ENCODE results near the gene OBP2A. TPM values are rescaled to one million over a fixed set of nuclear protein-coding genes. Genes with fewer than 3 reads are reported as not detected.

OBP2A gene
- total RNA-seq, 1 experiment from 2014 or later: not detected

DNA sequence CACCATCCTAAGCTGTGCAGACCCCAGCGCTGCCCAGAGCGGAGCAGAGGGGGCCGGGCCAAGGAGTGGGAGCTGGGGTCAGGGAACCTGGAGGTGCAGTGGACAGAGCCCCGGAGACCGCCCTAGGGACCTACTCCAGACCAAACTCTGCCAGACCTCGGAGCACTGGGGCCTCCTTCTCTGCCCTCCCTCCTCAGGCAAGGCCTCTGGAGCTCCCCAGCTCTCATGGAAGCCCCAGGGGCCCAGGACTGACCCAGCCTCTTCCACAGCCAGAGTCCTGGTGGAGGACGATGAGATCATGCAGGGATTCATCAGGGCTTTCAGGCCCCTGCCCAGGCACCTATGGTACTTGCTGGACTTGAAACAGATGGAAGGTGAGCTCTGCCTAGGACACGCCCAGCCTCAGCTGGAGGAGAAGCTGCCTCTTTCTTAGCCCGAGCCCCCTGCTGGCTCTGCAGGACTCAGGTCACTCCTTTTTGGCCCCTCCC is 19.3 kb downstream of the OBP2A start:
- Histone ChIP-seq H3K9ac (ENCODE audit: low read length) (no peak overlapping the region), H3K79me2 (ENCODE audit: insufficient read depth, low read length) (no peaks in the 10 kb centered on the region), H3K27me3 (ENCODE audit: insufficient read depth, low read length) (peaks cover 7% of the 10 kb centered on the region; the same call in 1 of the 2 replicates), H3K9me2 (ENCODE audit: insufficient read depth) (no peaks in the 10 kb centered on the region), H3K36me3 (ENCODE audit: control insufficient read depth in 1 of 2, insufficient read depth in 2 of 2, low read length in 2 of 2) (no peaks in the 10 kb centered on the region), H3K4me2 (ENCODE audit: low read length) (no peak overlapping the region), H2AFZ (ENCODE audit: low read depth, low read length, poor library complexity, severe bottlenecking) (no peak overlapping the region), H3K9me3 (ENCODE audit: control insufficient read depth in 1 of 2, insufficient read depth in 1 of 2, low read depth in 1 of 2, low read length in 2 of 2) (peaks cover 7% of the 10 kb centered on the region in 2 experiments; a peak in 2 of 4 replicates), H3K27ac (ENCODE audit: low read depth, low read length) (no peak overlapping the region), H3K4me3 (replicated peaks in 1 of 2; ENCODE audit: low read depth in 1 of 2, low read length in 2 of 2) (no peak overlapping the region), H4K20me1 (ENCODE audit: insufficient read depth) (no peaks in the 10 kb centered on the region), H3K4me1 (ENCODE audit: control insufficient read depth in 1 of 2, insufficient read depth in 2 of 2, low read length in 2 of 2) (no peaks in the 10 kb centered on the region)
- ChIA-PET CTCF (no interaction called here), POLR2A (no interaction called here), RAD21 (ENCODE audit: low non-redundant PET in 1 of 2, low total read pairs in 2 of 2, uncharacterized antibody in 2 of 2, unreplicated experiment in 2 of 2) (no interaction called here)
- no peak for DNase-seq (ENCODE audit: low read depth, low spot score)
- no peak for TF ChIP-seq ZFX (IDR thresholded peaks at IDR 0.05)
- TF ChIP-seq SP1 (IDR thresholded peaks at IDR 0.05; ENCODE audit: low read depth): no peak
- no peak for TF ChIP-seq ATF3 (IDR thresholded peaks at IDR 0.05)
- TF ChIP-seq ELF1 (IDR thresholded peaks at IDR 0.05; ENCODE audit: borderline replicate concordance, low read depth): no peak
- no peak for TF ChIP-seq EZH2phosphoT487 (IDR thresholded peaks at IDR 0.05; ENCODE audit: borderline replicate concordance)
- TF ChIP-seq EGR1 (IDR thresholded peaks at IDR 0.05; ENCODE audit: low read depth): no peak
- TF ChIP-seq TCF7L2 (IDR thresholded peaks at IDR 0.05; ENCODE audit: borderline replicate concordance, extremely low read depth, insufficient read depth, insufficient read length): no peak
- no peak for TF ChIP-seq REST (IDR thresholded peaks at IDR 0.05; ENCODE audit: low read depth)
- TF ChIP-seq EZH2 (IDR thresholded peaks at IDR 0.05): no peak
- TF ChIP-seq RAD21 (IDR thresholded peaks at IDR 0.05; ENCODE audit: low read depth): no peak
- no peak for TF ChIP-seq SIN3A (IDR thresholded peaks at IDR 0.05; ENCODE audit: low read depth)
- TF ChIP-seq SRF (IDR thresholded peaks at IDR 0.05; ENCODE audit: low read depth): no peak
- no peak for TF ChIP-seq POLR2AphosphoS5 (IDR thresholded peaks at IDR 0.05; ENCODE audit: low read depth, low read length)
- TF ChIP-seq, protein P1, sequence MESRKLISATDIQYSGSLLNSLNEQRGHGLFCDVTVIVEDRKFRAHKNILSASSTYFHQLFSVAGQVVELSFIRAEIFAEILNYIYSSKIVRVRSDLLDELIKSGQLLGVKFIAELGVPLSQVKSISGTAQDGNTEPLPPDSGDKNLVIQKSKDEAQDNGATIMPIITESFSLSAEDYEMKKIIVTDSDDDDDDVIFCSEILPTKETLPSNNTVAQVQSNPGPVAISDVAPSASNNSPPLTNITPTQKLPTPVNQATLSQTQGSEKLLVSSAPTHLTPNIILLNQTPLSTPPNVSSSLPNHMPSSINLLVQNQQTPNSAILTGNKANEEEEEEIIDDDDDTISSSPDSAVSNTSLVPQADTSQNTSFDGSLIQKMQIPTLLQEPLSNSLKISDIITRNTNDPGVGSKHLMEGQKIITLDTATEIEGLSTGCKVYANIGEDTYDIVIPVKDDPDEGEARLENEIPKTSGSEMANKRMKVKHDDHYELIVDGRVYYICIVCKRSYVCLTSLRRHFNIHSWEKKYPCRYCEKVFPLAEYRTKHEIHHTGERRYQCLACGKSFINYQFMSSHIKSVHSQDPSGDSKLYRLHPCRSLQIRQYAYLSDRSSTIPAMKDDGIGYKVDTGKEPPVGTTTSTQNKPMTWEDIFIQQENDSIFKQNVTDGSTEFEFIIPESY (IDR thresholded peaks at IDR 0.05; ENCODE audit: extremely low read depth, insufficient replicate concordance, low read length): no peak
- TF ChIP-seq, protein P2, sequence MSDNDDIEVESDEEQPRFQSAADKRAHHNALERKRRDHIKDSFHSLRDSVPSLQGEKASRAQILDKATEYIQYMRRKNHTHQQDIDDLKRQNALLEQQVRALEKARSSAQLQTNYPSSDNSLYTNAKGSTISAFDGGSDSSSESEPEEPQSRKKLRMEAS (IDR thresholded peaks at IDR 0.05): no peak
- peak; percentile 49 for ATAC-seq
- intact Hi-C loops (cut with micrococcal nuclease): no loop called here
- BruUV-seq (replicated peaks): no TSS peak
